Measurements from ENCODE around the gene IFTAP.

Gene IFTAP

GRCh38 chr11:36699271-36699670 lies 105.0 kb downstream of the IFTAP start:
- TF ChIP-seq SUZ12 (IDR thresholded peaks at IDR 0.05; ENCODE audit: extremely low read depth, insufficient read depth, insufficient read length) (no peak), YY1 (IDR thresholded peaks at IDR 0.05; ENCODE audit: insufficient read depth, insufficient read length) (no peak), ZNF274 (IDR thresholded peaks at IDR 0.05; ENCODE audit: low read depth, low read length) (no peak)
- H3K4me3 ChIP-seq (ENCODE audit: insufficient read length, low read depth) = no peak overlapping the region
- no peaks in the 10 kb centered on the region for H3K4me1 ChIP-seq (ENCODE audit: insufficient read depth, insufficient read length)
- no peaks in the 10 kb centered on the region for H3K27me3 ChIP-seq (ENCODE audit: insufficient read depth, insufficient read length)
- DNase-seq (ENCODE audit: low read depth, low spot score) = no peak
- H3K9me3 ChIP-seq (ENCODE audit: insufficient read depth, low read length) = no peaks in the 10 kb centered on the region
- no peaks in the 10 kb centered on the region for H3K36me3 ChIP-seq (ENCODE audit: insufficient read depth, insufficient read length, low read length)
- H3K9ac ChIP-seq (ENCODE audit: insufficient read length, low read depth) = no peak overlapping the region

- no peak overlapping the region for H3K4me3 ChIP-seq (ENCODE audit: insufficient read length, low read depth)
- no peak for DNase-seq (ENCODE audit: low read depth, low spot score)
Measured at GRCh38 chr11:36700246-36700645, 105.9 kb downstream of the IFTAP start.

GRCh38 chr11:36702330-36703054 lies 108.2 kb downstream of the IFTAP start:
- Histone ChIP-seq H3K27me3 (ENCODE audit: insufficient read depth, insufficient read length) (no peaks in the 10 kb centered on the region), H3K36me3 (ENCODE audit: insufficient read depth, insufficient read length, low read length) (no peaks in the 10 kb centered on the region), H3K4me1 (ENCODE audit: insufficient read depth, insufficient read length) (no peaks in the 10 kb centered on the region), H3K4me3 (ENCODE audit: insufficient read length, low read depth) (no peak overlapping the region), H3K9me3 (ENCODE audit: insufficient read depth, low read length) (no peaks in the 10 kb centered on the region), H3K9ac (ENCODE audit: insufficient read length, low read depth) (no peak overlapping the region)
- DNase-seq (ENCODE audit: low read depth, low spot score) = peak; percentile 78
- TF ChIP-seq ZNF274 (IDR thresholded peaks at IDR 0.05; ENCODE audit: low read depth, low read length) (no peak), SUZ12 (IDR thresholded peaks at IDR 0.05; ENCODE audit: extremely low read depth, insufficient read depth, insufficient read length) (no peak), YY1 (IDR thresholded peaks at IDR 0.05; ENCODE audit: insufficient read depth, insufficient read length) (no peak)

More at GRCh38 chr11:36700246-36700645, 105.9 kb downstream of the IFTAP start:
- no peaks in the 10 kb centered on the region for H3K4me1 ChIP-seq (ENCODE audit: insufficient read depth, insufficient read length)
- TF ChIP-seq YY1 (IDR thresholded peaks at IDR 0.05; ENCODE audit: insufficient read depth, insufficient read length) = no peak
- no peak for TF ChIP-seq ZNF274 (IDR thresholded peaks at IDR 0.05; ENCODE audit: low read depth, low read length)
- TF ChIP-seq SUZ12 (IDR thresholded peaks at IDR 0.05; ENCODE audit: extremely low read depth, insufficient read depth, insufficient read length) = no peak
- H3K36me3 ChIP-seq (ENCODE audit: insufficient read depth, insufficient read length, low read length) = no peaks in the 10 kb centered on the region
- H3K27me3 ChIP-seq (ENCODE audit: insufficient read depth, insufficient read length) = no peaks in the 10 kb centered on the region
- H3K9me3 ChIP-seq (ENCODE audit: insufficient read depth, low read length) = no peaks in the 10 kb centered on the region
- no peak overlapping the region for H3K9ac ChIP-seq (ENCODE audit: insufficient read length, low read depth)

GRCh38 chr11:36703055-36703404 lies 108.7 kb downstream of the IFTAP start:
- no peak overlapping the region for H3K4me3 ChIP-seq (ENCODE audit: insufficient read length, low read depth)
- H3K27me3 ChIP-seq (ENCODE audit: insufficient read depth, insufficient read length) = no peaks in the 10 kb centered on the region
- H3K36me3 ChIP-seq (ENCODE audit: insufficient read depth, insufficient read length, low read length) = no peaks in the 10 kb centered on the region
- no peaks in the 10 kb centered on the region for H3K9me3 ChIP-seq (ENCODE audit: insufficient read depth, low read length)
- H3K4me1 ChIP-seq (ENCODE audit: insufficient read depth, insufficient read length) = no peaks in the 10 kb centered on the region
- H3K9ac ChIP-seq (ENCODE audit: insufficient read length, low read depth) = no peak overlapping the region
- TF ChIP-seq SUZ12 (IDR thresholded peaks at IDR 0.05; ENCODE audit: extremely low read depth, insufficient read depth, insufficient read length) (no peak), YY1 (IDR thresholded peaks at IDR 0.05; ENCODE audit: insufficient read depth, insufficient read length) (no peak), ZNF274 (IDR thresholded peaks at IDR 0.05; ENCODE audit: low read depth, low read length) (no peak)
- no peak for DNase-seq (ENCODE audit: low read depth, low spot score)

All from NT2/D1 (cell line).